GM12891 (cell line): Measurements from ENCODE around the gene RCVRN.

Experiments
- DNase-seq: peaks from one replicate; pipeline ENCODE4 v3.0.0; 2011; ENCODE audit warnings: low spot score; ENCODE audit not compliant: insufficient read length
- FAIRE-seq: peaks from 2 replicates; lab custom pipeline; 2011; peaks lifted over from hg19 to GRCh38; lab: Jason Lieb, UNC
- PAX5 ChIP-seq: IDR thresholded peaks from 2 replicates; pipeline ENCODE4 v1.6.1; 2011; ENCODE audit warnings: low read length, moderate library complexity, mild to moderate bottlenecking; ENCODE audit not compliant: insufficient read depth, severe bottlenecking
- POLR2A ChIP-seq: IDR thresholded peaks from 2 replicates; pipeline ENCODE4 v1.6.1; 2011; ENCODE audit warnings: low read depth, low read length, control low read depth
- POLR2AphosphoS5 ChIP-seq: IDR thresholded peaks from 2 replicates; pipeline ENCODE4 v1.6.1; 2011; ENCODE audit warnings: low read depth, low read length, control low read depth
- POU2F2 ChIP-seq: IDR thresholded peaks from 2 replicates; pipeline ENCODE4 v1.6.1; 2011; ENCODE audit warnings: low read depth, mild to moderate bottlenecking, control low read depth, low read length, moderate library complexity
- SPI1 ChIP-seq: IDR thresholded peaks from 2 replicates; pipeline ENCODE4 v1.6.1; 2011; ENCODE audit warnings: low read depth, low read length, control low read depth
- TAF1 ChIP-seq: IDR thresholded peaks from 2 replicates; pipeline ENCODE4 v1.6.1; 2011; ENCODE audit warnings: low read depth, low read length, control low read depth

RCVRN gene

DNA sequence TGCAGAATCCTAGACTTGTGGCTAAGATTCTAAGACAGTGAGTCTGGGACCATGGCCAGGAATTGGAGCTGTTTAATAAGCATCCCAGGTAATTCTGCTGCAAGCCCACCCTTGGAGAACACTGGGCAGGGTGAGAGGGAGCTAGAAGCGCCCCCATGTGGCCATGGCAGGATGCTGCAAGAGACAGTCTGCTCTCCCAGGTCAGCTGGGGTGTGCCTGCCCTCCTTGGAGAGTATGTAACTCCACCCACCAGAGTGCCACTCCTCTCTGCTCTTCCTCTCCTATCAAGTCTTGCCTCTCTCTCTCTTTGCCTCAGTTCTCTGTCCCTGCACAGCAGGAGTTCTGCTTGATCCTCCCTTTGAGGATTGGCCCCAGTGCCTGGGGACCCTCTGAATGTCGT lies 14.9 kb downstream of the RCVRN start:
- DNase-seq: peak; percentile 58
- TF ChIP-seq PAX5 (no peak), POU2F2 (no peak), SPI1 (no peak), POLR2AphosphoS5 (no peak), POLR2A (no peak), TAF1 (no peak)
- no peak for FAIRE-seq

DNA sequence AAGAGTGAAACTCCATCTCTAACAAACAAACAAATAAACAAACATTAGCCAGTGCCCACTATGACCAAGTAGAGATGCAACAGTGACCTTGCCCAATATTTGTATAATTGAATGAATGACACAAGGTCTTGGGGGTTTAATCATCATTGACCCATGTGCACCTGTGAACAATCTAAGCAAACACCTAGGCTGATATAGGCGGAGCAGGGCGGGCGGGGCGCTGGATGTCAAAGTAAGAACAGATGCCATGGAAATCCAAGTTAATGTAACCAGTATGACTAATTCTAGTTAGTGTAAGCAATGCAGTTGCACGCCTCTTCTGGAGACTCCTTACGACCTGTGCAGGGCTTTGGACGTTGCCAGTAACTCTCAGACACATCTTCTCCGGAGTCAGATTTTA lies 17.6 kb downstream of the RCVRN start:
- TF ChIP-seq POLR2AphosphoS5 (no peak), SPI1 (no peak)
- FAIRE-seq: no peak
- DNase-seq: no peak

DNA sequence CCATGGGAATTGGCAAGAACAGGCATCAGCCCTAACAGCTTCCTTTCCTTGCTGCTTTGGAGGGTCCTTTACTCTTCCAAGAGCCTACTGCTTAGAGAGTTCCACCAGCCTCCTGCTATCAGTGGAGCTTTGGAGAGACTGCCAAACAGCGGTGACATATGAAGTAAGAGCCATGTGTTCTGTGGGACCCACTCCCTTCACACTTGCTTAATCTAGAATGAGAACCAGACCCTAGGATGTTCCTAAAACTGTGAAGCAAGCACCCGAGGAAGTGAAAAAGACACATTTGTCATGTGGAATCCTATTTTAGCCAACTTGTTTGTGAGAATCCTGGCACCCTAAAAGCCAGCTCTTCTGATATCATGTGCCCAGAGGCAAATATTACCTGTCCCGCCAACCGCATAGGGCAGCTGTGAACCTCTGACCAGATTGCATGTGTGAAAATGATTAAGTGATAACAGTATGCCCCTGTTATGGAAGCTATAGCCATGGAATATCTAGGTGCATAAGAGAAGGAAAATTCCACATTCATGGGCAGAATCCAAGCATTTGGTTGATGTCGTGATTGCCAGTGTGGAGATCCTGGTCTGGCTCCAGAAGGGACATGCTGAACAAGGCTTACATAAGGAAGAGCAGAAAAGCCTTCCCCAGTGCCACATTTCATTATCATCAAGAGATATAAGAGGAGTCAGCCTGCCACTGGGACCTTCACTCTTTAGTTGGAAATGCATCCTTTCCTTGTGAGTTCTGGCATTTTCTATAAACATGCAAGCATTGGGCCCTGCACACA lies 18.7 kb downstream of the RCVRN start:
- DNase-seq: no peak
- FAIRE-seq: no peak
- TF ChIP-seq POU2F2 (no peak), SPI1 (no peak), POLR2A (no peak), TAF1 (no peak), PAX5 (no peak), POLR2AphosphoS5 (no peak)

DNA sequence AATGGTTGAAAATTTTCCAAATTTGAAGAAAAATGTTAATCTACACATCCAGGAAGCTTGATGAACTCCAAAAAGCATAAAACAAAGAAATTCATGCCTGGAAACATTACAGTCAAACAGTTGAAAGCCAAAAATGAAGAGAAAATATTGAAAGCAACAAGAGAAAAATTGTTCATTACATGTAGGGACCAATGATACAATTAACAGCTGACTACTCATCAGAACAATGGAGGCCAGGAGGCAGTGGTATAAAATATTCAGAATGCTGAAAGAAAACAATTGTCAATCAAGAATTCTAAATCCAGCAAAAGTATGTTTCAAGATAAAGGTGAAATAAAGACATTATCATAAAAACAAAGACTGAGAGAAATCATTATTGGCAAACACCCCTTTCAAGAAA lies 21.6 kb downstream of the RCVRN start:
- FAIRE-seq: no peak
- TF ChIP-seq POU2F2 (no peak), TAF1 (no peak), POLR2AphosphoS5 (no peak)
- DNase-seq: no peak

DNA sequence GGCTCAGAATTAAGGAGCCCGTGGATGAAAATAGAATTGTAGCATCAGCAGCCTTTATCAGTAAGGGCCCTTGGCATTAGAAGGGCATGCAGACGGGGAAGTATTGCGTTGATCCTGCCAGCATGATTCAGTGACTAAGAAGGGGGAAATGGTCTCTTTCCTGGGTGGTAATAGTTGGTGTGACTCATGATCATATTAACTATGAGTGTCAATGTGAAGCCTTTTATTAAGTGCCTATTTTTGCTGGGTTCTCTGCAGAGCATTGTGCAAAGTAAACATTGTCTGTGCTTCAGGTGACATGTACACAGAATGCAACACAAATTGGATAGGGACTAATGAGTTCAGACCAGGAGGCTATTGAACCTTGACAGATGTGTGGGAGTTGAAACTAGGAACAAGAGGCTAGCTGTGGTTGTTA lies 24.5 kb downstream of the RCVRN start:
- DNase-seq: no peak
- no peak for FAIRE-seq
- no peak for TF ChIP-seq POLR2AphosphoS5
- no peak for TF ChIP-seq PAX5
- TF ChIP-seq SPI1: no peak

DNA sequence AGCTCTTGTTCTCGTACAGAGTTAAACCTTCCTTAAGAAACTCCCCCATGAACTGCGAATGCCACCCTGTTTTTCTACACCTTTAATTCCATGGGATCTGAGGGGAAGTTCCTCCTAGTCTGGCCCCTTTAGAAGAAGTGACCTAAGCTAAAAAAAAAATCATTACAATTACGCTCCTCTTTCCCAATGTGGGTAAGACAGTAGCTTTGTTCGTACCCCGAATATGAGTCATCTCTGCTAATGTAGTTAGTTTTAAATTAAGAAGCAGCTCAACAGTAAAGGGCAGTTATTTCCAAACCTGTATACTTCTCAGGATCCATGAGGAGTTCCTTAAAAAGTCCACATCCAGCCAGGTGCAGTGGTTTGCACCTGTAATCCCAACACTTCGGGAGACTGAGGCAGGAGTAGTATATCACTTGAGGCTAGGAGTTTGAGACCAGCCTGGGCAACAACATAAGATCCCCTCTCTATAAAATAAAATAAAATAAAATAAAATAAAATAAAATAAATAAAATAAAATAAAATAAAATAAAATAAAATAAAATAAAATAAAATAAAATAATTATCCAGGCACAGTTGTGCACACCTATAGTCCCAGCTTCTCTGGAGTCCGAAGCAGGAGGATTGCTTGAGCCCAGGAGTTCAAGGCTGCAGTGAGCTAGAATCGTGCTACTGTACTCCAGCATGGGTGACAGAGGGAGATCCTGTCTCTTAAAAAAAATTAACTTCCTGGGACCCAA lies 26.1 kb downstream of the RCVRN start:
- FAIRE-seq (no peak), DNase-seq (no peak)
- TF ChIP-seq POLR2AphosphoS5 (no peak), SPI1 (no peak), PAX5 (no peak), POLR2A (no peak)

DNA sequence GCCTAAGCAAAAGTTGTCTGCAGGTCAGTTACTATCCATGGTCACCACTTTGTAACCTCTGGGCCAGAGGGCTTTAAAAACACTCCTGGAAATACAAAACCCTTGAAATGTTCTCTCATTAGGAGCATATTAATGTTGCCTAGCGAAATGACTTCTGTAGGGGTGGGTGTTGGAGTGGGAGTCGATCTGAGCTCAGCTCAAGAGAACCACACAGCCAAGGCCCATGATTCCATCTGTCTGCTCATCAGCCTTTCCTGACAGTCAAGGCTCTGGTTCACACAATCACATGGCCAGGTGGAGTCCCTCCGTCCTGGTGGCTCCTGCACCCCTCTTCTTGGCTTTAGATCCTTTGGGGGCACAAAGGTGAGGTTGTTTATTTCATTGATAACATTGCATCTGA lies 26.7 kb downstream of the RCVRN start:
- TF ChIP-seq PAX5: no peak
- TF ChIP-seq SPI1: no peak
- no peak for TF ChIP-seq POLR2AphosphoS5
- no peak for TF ChIP-seq POLR2A
- TF ChIP-seq TAF1: no peak
- TF ChIP-seq POU2F2: no peak
- FAIRE-seq (no peak), DNase-seq (no peak)

DNA sequence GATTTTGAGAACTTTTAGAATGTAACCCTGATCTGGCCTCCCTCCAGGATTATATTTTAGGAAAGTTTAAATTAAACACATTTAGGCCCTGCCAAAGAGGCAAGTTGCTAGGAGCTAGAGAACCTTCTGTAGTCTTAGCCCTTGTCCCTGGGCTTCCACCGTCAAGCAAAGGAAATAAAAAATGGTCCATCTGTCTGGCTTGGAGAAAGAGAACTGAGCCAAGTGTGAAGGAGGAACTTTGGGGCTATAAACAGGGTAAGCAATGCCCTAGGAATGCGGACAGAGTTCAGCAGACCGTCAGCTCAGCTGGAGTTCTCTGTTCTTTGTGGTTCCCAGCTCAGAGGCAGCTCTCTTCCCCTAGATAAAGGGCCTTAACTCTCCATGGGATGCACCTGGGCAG lies 29.6 kb downstream of the RCVRN start:
- no peak for FAIRE-seq

DNA sequence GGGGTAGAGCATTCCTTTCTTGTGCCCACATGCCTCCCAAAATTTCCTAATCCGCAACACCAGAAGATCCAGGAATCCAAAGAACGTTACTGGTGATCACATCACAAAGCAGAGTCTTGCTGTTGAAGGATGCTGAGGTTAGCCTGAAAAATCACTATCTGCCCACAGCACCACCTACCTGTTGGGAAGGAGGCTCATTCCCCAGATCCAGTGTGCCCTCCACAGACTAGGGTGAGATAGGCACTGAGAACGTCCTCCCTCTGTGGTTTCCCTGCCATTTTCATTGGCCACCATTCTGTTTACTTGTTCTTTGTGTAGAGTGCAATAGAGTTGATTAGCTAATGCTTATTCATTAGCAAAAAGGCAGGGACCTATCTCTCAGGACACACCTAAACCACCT lies 30.3 kb downstream of the RCVRN start:
- DNase-seq (no peak), FAIRE-seq (no peak)
- TF ChIP-seq SPI1 (no peak), POLR2A (no peak), POLR2AphosphoS5 (no peak), POU2F2 (no peak), TAF1 (no peak), PAX5 (no peak)

More for the DNA sequence above, 29.6 kb downstream of the RCVRN start:
- DNase-seq: no peak
- TF ChIP-seq TAF1 (no peak), POU2F2 (no peak), SPI1 (no peak), PAX5 (no peak), POLR2A (no peak), POLR2AphosphoS5 (no peak)

DNA sequence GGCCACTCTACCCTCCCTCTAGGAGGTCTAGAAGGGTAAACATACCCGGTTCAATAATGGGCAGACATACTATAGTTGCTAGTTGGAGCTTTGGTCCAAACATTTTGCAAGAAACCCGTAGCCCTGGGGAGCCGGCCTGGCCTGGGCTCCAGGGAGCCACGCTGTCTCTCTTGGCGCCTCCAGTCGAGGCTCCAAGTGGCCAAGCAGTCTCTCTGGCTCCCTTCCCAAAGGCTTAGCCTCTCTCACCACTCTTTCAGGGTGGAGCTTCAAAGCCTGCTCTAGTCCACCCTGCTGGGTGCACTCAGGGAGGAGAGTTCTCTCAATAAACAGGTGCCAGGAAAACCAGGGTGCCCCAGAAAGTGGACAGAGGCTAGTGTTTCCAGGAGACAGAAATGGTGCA lies 32.2 kb downstream of the RCVRN start:
- FAIRE-seq (no peak), DNase-seq (no peak)
- no peak for TF ChIP-seq POLR2A
- no peak for TF ChIP-seq POU2F2
